IPS-15b (cell line): ENCODE results near the gene SCFD2.

Source experiments
- H3K27me3 ChIP-seq: one replicate; pipeline ENCODE4 v1.6.1; 2013; ENCODE audit warnings: low read length; ENCODE audit not compliant: control insufficient read depth, insufficient read depth
- H3K36me3 ChIP-seq: one replicate; pipeline ENCODE4 v1.6.1; 2013; ENCODE audit warnings: low read length; ENCODE audit not compliant: control insufficient read depth, insufficient read depth
- H3K4me1 ChIP-seq: one replicate; pipeline ENCODE4 v1.6.1; 2013; ENCODE audit warnings: mild to moderate bottlenecking, low read length; ENCODE audit not compliant: control insufficient read depth, insufficient read depth
- H3K4me3 ChIP-seq: one replicate; pipeline ENCODE4 v1.5.1; 2013; ENCODE audit warnings: low read depth, low read length
- H3K9ac ChIP-seq: one replicate; pipeline ENCODE4 v1.6.1; 2013; ENCODE audit warnings: low read depth, mild to moderate bottlenecking, low read length
- H3K9me3 ChIP-seq: one replicate; pipeline ENCODE4 v1.6.1; 2013; ENCODE audit warnings: mild to moderate bottlenecking, low read length; ENCODE audit not compliant: control insufficient read depth, insufficient read depth

The SCFD2 gene

DNA sequence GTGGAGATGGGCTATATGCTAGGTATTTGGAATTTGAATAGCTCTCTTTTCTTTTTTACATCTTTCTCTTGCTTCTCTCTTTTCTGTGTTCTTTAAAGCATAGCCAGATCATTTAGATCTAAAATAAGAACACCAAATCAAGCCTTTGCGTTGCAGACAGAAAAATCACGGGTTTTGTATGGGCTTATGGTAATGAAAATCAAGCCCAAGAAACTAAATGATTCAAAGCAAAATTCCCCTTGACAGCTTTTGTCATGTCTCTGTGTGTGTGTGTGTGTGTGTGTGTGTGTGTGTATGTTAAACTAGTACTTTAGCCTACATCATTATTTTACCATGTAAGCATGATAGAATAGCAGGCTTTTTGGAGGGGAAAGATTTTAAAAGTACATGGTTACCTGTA is 505.5 kb downstream of the SCFD2 start:
- peaks cover 5% of the 10 kb centered on the region for H3K27me3 ChIP-seq
- no peak overlapping the region for H3K9ac ChIP-seq
- H3K4me3 ChIP-seq, result no peak overlapping the region
- peaks cover 15% of the 10 kb centered on the region for H3K36me3 ChIP-seq
- peaks cover 25% of the 10 kb centered on the region for H3K4me1 ChIP-seq
- peaks cover 8% of the 10 kb centered on the region for H3K9me3 ChIP-seq

DNA sequence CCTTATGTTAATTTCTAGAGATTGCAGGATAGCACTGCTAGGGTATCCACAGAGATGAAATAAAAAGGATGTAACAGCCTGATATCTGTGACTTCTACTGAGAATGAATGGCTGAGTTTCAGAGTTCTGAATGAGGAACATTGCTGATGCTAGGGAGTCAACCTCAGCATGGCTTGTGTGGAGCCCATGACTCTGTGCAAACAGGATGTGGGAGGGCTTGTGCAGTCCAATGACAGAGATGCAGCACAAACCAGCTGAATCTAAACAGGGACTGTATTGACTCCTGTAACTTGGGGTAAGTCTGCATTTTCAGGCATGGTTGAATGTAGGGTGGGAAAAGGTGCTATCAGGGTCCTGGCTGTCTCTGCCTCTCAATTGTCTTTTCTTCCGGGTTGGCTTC is 509.1 kb downstream of the SCFD2 start:
- Histone ChIP-seq H3K9me3 (peaks cover 8% of the 10 kb centered on the region), H3K4me1 (peaks cover 27% of the 10 kb centered on the region), H3K36me3 (no peaks in the 10 kb centered on the region), H3K9ac (no peak overlapping the region), H3K4me3 (no peak overlapping the region), H3K27me3 (peaks cover 5% of the 10 kb centered on the region)

DNA sequence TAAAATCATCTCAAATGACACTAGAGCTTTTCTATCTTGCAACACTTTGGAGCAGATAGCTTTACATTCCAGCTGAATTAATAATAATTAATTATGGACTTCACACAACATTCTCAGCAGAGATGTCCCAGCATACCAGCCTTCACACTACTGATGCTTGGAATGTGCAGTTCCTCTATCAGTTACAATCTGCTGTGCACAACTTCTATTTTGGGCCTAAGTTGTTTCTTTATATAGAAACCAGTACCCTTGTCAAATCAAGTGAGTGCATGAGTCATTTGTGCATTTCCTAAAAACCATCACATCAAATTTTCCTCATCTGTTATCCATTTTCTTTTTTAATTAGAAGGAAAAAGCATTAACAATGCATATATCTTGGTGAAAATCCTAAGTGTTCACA is 512.5 kb downstream of the SCFD2 start:
- Histone ChIP-seq H3K27me3 (no peaks in the 10 kb centered on the region), H3K36me3 (no peaks in the 10 kb centered on the region), H3K9ac (no peak overlapping the region), H3K4me3 (no peak overlapping the region), H3K4me1 (peaks cover 13% of the 10 kb centered on the region), H3K9me3 (peaks cover 7% of the 10 kb centered on the region)

GRCh38 chr4:52852711-52853110 is 513.1 kb downstream of the SCFD2 start:
- no peak overlapping the region for H3K4me3 ChIP-seq

GRCh38 chr4:52852041-52852440 is 513.8 kb downstream of the SCFD2 start:
- Histone ChIP-seq H3K9ac (no peak overlapping the region), H3K4me3 (no peak overlapping the region), H3K9me3 (no peaks in the 10 kb centered on the region), H3K4me1 (peaks cover 13% of the 10 kb centered on the region), H3K36me3 (no peaks in the 10 kb centered on the region), H3K27me3 (no peaks in the 10 kb centered on the region)

More at GRCh38 chr4:52852711-52853110, 513.1 kb downstream of the SCFD2 start:
- Histone ChIP-seq H3K4me1 (peaks cover 13% of the 10 kb centered on the region), H3K36me3 (no peaks in the 10 kb centered on the region), H3K9me3 (peaks cover under 1% of the 10 kb centered on the region), H3K27me3 (no peaks in the 10 kb centered on the region), H3K9ac (no peak overlapping the region)

DNA sequence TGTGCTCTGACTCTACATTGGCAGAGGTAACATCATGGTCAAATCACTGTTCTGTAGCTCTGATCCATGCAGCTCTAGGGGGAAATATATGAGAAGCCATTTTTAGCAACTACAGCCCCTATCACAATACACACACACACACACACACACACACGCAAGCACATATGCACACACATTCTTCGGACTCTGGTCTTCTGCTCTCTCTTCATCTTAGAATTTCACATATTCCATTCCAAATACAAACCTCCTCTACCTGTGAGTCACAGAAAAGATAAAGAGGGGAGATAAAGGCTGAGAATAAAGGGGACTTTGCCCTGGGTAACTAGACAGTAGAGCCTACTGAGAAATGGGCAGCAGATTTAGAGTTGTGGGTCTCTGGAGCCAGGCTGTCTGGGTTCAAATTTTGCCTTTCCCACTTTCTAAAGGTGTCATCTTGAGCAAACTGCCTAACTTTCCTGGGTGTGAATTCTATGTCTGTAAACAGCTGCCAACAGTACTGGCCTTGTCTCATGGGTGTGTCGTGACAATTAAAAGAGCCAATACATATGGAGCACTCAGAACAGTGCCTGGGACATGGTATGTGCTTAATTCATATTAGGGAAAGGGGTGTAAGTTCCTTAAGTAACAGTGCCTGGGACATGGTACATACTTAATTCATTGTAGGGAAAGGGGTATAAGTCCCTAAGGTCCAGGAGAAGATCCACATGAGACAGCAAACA is 515.3 kb downstream of the SCFD2 start:
- no peaks in the 10 kb centered on the region for H3K27me3 ChIP-seq
- H3K36me3 ChIP-seq, result no peaks in the 10 kb centered on the region
- no peak overlapping the region for H3K4me3 ChIP-seq
- H3K9ac ChIP-seq, result no peak overlapping the region
- no peaks in the 10 kb centered on the region for H3K9me3 ChIP-seq
- peaks cover 13% of the 10 kb centered on the region for H3K4me1 ChIP-seq

GRCh38 chr4:52848254-52848653 is 517.6 kb downstream of the SCFD2 start:
- Histone ChIP-seq H3K9ac (no peak overlapping the region), H3K4me3 (no peak overlapping the region), H3K9me3 (no peaks in the 10 kb centered on the region), H3K27me3 (no peaks in the 10 kb centered on the region), H3K36me3 (no peaks in the 10 kb centered on the region), H3K4me1 (peaks cover 8% of the 10 kb centered on the region)

GRCh38 chr4:52846502-52846901 is 519.4 kb downstream of the SCFD2 start:
- no peaks in the 10 kb centered on the region for H3K36me3 ChIP-seq
- H3K27me3 ChIP-seq, result no peaks in the 10 kb centered on the region
- no peak overlapping the region for H3K9ac ChIP-seq
- H3K4me3 ChIP-seq, result no peak overlapping the region
- H3K4me1 ChIP-seq, result peaks cover 10% of the 10 kb centered on the region
- no peaks in the 10 kb centered on the region for H3K9me3 ChIP-seq

DNA sequence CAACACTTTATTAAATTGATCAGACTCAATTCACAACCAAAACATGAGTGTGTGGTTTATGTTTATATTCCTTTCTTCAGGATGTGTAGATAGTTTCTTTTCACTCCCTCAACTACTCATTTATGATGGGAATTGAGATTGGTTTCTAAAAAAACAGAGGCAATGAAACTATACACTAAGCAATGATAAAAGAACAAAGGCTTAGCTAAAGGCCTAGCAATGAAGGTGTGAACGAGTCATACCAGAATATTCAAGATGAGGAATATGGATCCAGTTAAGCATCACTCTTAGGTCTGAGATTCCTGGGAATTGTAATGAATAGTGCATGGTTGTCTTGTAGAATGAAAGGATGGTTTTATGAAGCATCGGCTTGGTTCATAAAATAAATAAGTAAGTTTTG is 521.3 kb downstream of the SCFD2 start:
- no peak overlapping the region for H3K9ac ChIP-seq
- no peaks in the 10 kb centered on the region for H3K27me3 ChIP-seq
- H3K9me3 ChIP-seq, result no peaks in the 10 kb centered on the region
- H3K4me3 ChIP-seq, result no peak overlapping the region
- no peaks in the 10 kb centered on the region for H3K36me3 ChIP-seq
- peaks cover 20% of the 10 kb centered on the region for H3K4me1 ChIP-seq

- Histone ChIP-seq H3K9me3 (no peaks in the 10 kb centered on the region), H3K4me1 (peaks cover 19% of the 10 kb centered on the region), H3K9ac (no peak overlapping the region), H3K4me3 (no peak overlapping the region), H3K27me3 (no peaks in the 10 kb centered on the region), H3K36me3 (no peaks in the 10 kb centered on the region)
Measured at GRCh38 chr4:52843958-52844357, 521.9 kb downstream of the SCFD2 start.

GRCh38 chr4:52843351-52843750 is 522.5 kb downstream of the SCFD2 start:
- H3K36me3 ChIP-seq, result no peaks in the 10 kb centered on the region
- no peaks in the 10 kb centered on the region for H3K27me3 ChIP-seq
- H3K4me3 ChIP-seq, result no peak overlapping the region
- H3K9me3 ChIP-seq, result no peaks in the 10 kb centered on the region
- H3K4me1 ChIP-seq, result peaks cover 18% of the 10 kb centered on the region
- H3K9ac ChIP-seq, result no peak overlapping the region

- Histone ChIP-seq H3K9ac (no peak overlapping the region), H3K36me3 (no peaks in the 10 kb centered on the region), H3K9me3 (no peaks in the 10 kb centered on the region), H3K4me3 (no peak overlapping the region), H3K4me1 (peaks cover 18% of the 10 kb centered on the region), H3K27me3 (no peaks in the 10 kb centered on the region)
Measured at GRCh38 chr4:52842792-52843191, 523.1 kb downstream of the SCFD2 start.
